ENCODE data around the gene OPN3.

DNA sequence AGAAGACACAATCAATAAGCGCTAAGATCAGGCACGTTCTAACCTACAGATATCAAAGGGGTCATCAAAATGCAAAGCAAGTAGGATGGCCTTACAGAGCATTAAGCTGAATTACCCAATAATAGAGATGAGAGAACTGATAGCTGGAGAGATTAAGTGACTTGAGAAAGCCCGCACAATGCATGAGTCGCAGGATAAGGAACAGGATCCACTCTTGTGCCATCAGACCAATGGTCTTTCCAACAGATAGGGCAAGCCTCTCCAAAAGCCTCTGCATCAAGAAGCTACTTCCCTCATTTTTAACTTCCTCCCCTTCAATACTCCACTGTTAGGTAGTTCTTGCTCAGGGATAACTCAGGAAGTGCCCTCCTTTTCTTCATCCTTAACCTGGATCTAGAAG lies 2.6 kb downstream of the OPN3 start:
- TF ChIP-seq CTCF (IDR thresholded peaks at IDR 0.05) (no peak), POLR2A (IDR thresholded peaks at IDR 0.05; ENCODE audit: low read depth) (no peak), POLR2AphosphoS5 (IDR thresholded peaks at IDR 0.05) (no peak)
